Measurements from ENCODE around the gene LRRC34.

- TF ChIP-seq CTCF (conservative IDR thresholded peaks at IDR 0.05; ENCODE audit: low read depth, low read length) = no peak
- no peak for TF ChIP-seq EZH2 (IDR thresholded peaks at IDR 0.05; ENCODE audit: borderline replicate concordance, low read depth, low read length, poor library complexity, severe bottlenecking)
Measured at GRCh38 chr3:169792359-169792758, 20.3 kb downstream of the LRRC34 start.

Measured in A673 (cell line).